ENCODE measurements around the gene LRRC45.

LRRC45 gene

DNA sequence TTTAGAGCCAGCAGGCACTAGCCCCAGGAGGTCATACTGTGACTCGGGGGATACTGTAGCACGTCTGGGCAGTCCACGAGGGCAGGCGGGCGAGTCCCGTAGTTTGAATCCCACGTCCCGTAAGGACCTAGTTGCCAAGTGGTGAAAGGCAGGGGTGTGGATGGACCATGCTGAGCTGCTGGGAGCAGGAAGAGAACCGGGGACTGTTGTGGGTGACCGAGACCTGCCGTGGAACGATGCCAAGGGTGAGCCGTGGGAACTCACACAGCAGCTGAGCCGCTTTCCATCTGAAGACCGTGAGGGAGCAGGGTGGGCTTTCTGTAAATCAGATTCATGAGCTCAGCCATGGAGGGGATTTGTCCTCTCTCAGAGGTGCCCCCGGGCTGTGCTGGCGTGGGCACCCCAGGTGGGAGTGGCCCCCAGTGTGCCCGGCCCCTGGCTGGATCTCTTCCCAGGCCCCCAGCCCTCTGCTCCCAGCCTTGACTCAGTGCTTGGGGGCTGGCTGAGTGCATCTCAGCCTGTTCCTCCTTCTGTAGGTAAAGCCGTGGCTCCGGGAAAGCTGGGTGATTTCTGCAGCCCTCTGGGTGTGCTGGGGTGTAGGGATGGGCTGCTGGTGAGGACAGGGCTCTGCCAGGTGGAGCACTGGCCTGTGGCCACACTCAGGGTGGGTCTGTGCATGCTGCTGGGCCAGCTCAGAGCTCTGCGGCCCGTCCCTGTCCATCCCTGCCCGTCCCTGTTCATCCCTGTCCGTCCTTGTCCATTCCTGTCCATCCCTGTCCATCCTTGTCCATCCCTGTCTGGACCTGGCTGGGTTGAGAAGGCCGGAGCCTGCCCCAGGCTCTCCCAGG, 32.0 kb upstream of the LRRC45 start:
- TF ChIP-seq, protein P1, sequence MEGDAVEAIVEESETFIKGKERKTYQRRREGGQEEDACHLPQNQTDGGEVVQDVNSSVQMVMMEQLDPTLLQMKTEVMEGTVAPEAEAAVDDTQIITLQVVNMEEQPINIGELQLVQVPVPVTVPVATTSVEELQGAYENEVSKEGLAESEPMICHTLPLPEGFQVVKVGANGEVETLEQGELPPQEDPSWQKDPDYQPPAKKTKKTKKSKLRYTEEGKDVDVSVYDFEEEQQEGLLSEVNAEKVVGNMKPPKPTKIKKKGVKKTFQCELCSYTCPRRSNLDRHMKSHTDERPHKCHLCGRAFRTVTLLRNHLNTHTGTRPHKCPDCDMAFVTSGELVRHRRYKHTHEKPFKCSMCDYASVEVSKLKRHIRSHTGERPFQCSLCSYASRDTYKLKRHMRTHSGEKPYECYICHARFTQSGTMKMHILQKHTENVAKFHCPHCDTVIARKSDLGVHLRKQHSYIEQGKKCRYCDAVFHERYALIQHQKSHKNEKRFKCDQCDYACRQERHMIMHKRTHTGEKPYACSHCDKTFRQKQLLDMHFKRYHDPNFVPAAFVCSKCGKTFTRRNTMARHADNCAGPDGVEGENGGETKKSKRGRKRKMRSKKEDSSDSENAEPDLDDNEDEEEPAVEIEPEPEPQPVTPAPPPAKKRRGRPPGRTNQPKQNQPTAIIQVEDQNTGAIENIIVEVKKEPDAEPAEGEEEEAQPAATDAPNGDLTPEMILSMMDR (IDR thresholded peaks at IDR 0.05; ENCODE audit: borderline replicate concordance, insufficient read depth, low read depth, low read length) = no peak
- H3K4me3 ChIP-seq (ENCODE audit: low read depth, low read length) = no peak overlapping the region

DNA sequence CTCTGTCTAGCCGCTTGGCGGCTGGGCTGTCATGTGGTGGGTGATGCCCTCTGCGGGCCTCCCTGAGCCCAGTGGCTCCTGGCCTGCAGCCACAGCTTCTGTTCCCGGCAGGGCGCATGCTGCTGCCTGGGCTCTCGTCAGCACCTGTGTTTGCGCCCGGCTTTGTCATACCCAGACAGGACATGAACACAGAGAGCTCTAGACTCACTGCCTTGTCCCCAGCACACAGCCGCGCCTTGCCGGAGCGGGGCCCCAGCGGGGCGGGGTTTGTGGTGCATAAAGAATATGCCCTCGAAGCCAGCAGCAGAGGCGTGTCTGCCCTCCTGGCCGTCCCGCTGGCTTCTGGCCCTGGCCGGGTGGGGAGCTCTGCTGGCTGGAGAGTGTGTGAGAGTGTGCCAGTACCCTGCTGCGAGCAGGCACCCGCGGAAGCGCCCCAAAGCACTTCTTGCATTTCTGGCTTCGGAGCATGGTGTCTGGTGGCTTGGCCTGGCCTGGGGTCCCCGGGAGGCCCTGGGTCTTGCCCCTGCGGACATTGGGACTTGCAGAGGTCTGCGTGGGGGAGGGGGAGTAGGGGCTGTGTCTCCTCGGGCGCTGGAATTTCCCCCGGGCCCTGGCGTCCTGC, 31.3 kb upstream of the LRRC45 start:
- TF ChIP-seq, protein P1 (IDR thresholded peaks at IDR 0.05; ENCODE audit: borderline replicate concordance, insufficient read depth, low read depth, low read length) = no peak
- H3K4me3 ChIP-seq (ENCODE audit: low read depth, low read length) = no peak overlapping the region

DNA sequence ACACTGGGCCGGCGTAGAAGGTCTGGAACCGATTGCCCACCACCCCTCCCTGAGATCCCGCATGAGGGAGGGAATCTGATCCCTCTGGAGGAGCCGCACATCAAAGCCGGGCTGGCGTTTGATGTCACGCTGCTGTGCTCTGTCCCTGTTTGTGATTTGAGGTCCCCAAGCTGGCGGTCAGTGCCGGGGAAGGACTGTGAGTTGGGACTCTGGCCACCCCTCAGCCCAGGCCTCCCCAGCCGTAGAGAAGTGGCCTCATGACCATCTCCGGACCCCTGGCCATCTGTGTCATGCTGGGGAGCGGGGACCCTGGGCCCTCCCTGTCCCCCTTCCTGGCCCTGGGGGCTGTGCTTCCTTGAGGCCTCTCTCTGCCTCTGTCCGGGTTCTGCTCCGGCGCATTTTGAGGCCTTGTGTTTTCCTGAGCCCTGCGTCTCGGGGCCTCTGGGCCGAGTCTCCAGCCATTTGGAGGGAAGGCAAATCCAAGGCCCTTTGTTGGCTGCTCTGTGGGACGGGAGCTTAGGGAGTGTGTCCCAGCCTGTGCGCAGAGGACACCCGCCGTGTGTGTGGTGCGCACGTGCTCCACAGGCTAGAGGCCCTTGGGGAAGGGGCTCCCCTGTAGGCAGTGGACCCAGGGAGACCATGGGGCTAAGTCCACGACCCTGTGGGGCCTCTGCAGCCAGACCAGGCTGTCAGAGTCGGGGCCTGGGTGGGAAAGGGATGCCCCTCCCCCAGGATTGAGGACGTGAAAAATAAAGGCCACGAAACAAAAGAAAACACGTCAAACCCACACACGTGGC, 30.6 kb upstream of the LRRC45 start:
- TF ChIP-seq, protein P1 (IDR thresholded peaks at IDR 0.05; ENCODE audit: borderline replicate concordance, insufficient read depth, low read depth, low read length) = no peak
- H3K4me3 ChIP-seq (ENCODE audit: low read depth, low read length) = no peak overlapping the region

DNA sequence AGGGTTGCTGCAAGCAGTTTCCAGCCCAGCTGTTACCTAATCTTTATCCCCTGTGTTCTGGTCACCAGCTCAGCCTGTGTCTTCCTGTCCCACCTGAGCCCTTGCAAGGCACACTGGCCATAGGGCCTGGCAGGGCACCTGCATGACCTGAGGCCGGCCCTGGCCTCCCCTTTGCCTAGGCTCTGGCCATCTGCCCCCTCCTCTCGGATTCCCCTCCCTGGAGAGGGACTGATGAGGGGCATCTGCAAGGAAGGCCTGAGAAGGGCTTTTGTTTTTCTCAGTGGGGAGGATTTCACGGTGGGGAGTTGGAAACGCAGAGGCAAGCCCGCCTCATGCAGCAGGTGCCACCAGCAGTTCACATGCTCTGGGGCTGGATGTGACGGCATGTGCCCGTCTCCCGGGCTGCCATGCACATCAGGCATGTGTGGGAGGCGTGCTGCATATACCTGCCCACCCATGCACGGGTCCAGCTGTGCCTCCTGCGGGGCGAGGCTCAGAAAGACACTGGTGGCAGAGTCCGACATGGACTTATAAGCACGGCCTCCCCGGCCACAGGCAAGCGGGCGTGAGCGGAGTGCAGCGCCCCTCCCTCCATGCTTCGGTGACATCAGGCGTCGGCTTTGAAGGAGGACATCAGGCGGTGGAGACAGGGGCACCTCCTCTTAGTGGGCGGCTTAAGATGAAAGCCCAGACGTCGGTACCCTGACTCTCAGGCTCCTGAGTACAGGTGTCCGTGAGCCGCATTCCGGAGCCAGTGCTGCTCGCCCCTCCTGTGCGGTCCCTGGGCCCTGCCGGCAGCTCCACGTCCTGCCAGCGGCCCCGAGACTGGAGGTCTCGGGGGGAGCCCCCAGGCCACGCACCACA, 29.1 kb upstream of the LRRC45 start:
- TF ChIP-seq, protein P1 (IDR thresholded peaks at IDR 0.05; ENCODE audit: borderline replicate concordance, insufficient read depth, low read depth, low read length) = no peak
- no peak overlapping the region for H3K4me3 ChIP-seq (ENCODE audit: low read depth, low read length)

DNA sequence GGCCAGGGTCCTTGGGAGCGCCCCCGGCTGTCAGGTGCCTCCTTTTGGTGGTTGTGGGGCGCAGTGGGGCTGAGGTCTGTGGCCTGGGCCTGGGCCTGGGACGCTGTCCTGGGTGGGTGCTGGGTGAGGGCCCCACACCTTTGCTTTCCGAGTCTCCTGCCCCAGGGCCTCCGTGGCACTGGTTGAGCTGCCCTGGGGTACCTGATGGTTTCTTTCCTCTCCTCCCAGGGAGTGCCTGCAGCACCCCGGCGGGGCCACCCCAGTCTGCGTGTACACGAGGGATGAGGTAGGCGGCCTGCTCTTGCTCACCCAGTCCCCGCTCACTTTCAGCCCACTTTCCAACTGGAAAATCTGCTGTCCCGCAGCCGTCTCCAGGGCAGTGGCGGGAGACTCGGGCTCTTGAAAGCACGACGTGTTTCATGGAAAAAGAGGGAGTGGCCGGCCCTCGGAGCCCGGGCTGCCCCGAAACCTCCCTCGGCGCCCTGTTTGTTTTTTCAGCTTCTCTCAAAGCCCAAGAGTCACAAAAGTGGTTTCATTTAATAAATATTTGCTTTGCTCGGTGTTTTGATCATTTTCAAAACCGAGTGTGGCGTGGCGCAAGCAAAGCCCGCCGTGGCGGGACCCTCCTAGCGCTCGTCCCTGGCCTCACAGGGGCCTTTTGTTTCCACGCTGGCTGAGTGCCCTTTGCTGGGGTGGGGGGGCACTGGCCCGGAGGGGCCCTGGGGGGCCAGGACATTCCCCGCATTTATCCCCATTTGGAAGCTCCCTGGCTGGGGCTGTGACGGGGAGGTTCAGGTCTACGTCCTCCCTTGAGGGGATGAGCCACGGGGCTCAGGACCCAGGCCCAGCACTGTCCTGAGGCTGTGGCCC, 28.3 kb upstream of the LRRC45 start:
- no peak overlapping the region for H3K4me3 ChIP-seq (ENCODE audit: low read depth, low read length)
- TF ChIP-seq, protein P1 (IDR thresholded peaks at IDR 0.05; ENCODE audit: borderline replicate concordance, insufficient read depth, low read depth, low read length) = no peak

Measured in GM12875 (cell line).